WTC11 (cell line): ENCODE measurements around the gene CFAP74. TPM values are rescaled to one million over a fixed set of nuclear protein-coding genes. Genes with fewer than 3 reads are reported as not detected.
A peak's percentile ranks its signal among the peaks of the same experiment; 100 is the strongest.

Experiments used
- ATAC-seq: fragments of 200-7000 bp; cut with Tn5 transposase; 2 replicates; pipeline ENCODE4 v1.10.0; 2021; ENCODE audit warnings: mild to moderate bottlenecking, moderate library complexity
- CTCF ChIA-PET: fragments of 300-600 bp; sonication (Branson Sonifier 250); formaldehyde crosslinking; loops from one replicate; lab custom pipeline; 2021; ENCODE audit warnings: antibody characterized with exemption; lab: Charles Lee
- POLR2A ChIA-PET: fragments of 350-600 bp; sonication (Branson Sonifier 250); formaldehyde crosslinking; loops from one replicate; lab custom pipeline; 2021; ENCODE audit warnings: antibody characterized with exemption; lab: Charles Lee
- DNase-seq: peaks from one replicate; pipeline ENCODE4 v3.0.0; 2021; ENCODE audit warnings: low spot score
- H3K27ac Mint-ChIP-seq: 2 replicates; pipeline ENCODE4 v1.8.0; 2021; ENCODE audit warnings: mixed read lengths
- H3K27me3 Mint-ChIP-seq: 2 replicates; pipeline ENCODE4 v1.8.0; 2021; ENCODE audit warnings: low read depth, mild to moderate bottlenecking, moderate library complexity, mixed read lengths
- H3K36me3 Mint-ChIP-seq: 2 replicates; pipeline ENCODE4 v1.8.0; 2021; ENCODE audit warnings: mixed read lengths
- H3K4me1 Mint-ChIP-seq: 2 replicates; pipeline ENCODE4 v1.8.0; 2022; ENCODE audit warnings: mixed read lengths
- H3K4me3 Mint-ChIP-seq: 2 replicates; pipeline ENCODE4 v1.8.0; 2021; ENCODE audit warnings: mild to moderate bottlenecking, moderate library complexity, mixed read lengths
- H3K9me3 Mint-ChIP-seq: 2 replicates; pipeline ENCODE4 v1.8.0; 2021; ENCODE audit warnings: mixed read lengths
- AFF4 ChIP-seq: sonication (generic); formaldehyde crosslinking; IDR thresholded peaks from 2 replicates; pipeline ENCODE4 v1.8.1; 2023; ENCODE audit warnings: mild to moderate bottlenecking, missing genetic modification reagents, borderline replicate concordance
- ETV6 ChIP-seq: sonication (generic); formaldehyde crosslinking; IDR thresholded peaks from 2 replicates; pipeline ENCODE4 v1.8.1; 2022; ENCODE audit warnings: mild to moderate bottlenecking, missing genetic modification reagents
- GABPB1 ChIP-seq: sonication (generic); formaldehyde crosslinking; IDR thresholded peaks from 2 replicates; pipeline ENCODE4 v1.8.1; 2023; ENCODE audit warnings: mild to moderate bottlenecking, missing genetic modification reagents
- GRHL2 ChIP-seq: fragments of 250-450 bp; sonication (Bioruptor Pico); IDR thresholded peaks from 2 replicates; pipeline ENCODE4 v1.8.0; 2022; ENCODE audit warnings: mild to moderate bottlenecking, moderate library complexity; ENCODE audit not compliant: insufficient replicate concordance, severe bottlenecking
- GTF2I ChIP-seq: fragments of 250-450 bp; sonication (Bioruptor Pico); conservative IDR thresholded peaks from 2 replicates; pipeline ENCODE4 v1.4.0; 2021; ENCODE audit warnings: mild to moderate bottlenecking
- HMGXB4 ChIP-seq: sonication (generic); formaldehyde crosslinking; IDR thresholded peaks from 2 replicates; pipeline ENCODE4 v1.8.1; 2023; ENCODE audit warnings: mild to moderate bottlenecking, moderate library complexity, missing genetic modification reagents
- KAT7 ChIP-seq: sonication (generic); formaldehyde crosslinking; IDR thresholded peaks from 2 replicates; pipeline ENCODE4 v1.8.1; 2023; ENCODE audit warnings: missing genetic modification reagents, mild to moderate bottlenecking, borderline replicate concordance
- RELA ChIP-seq: sonication (generic); formaldehyde crosslinking; IDR thresholded peaks from 2 replicates; pipeline ENCODE4 v1.8.1; 2022; ENCODE audit warnings: missing genetic modification reagents, mild to moderate bottlenecking, borderline replicate concordance
- SOX15 ChIP-seq: fragments of 250-450 bp; sonication (Bioruptor Pico); IDR thresholded peaks from 2 replicates; pipeline ENCODE4 v1.9.0; 2021; ENCODE audit warnings: mild to moderate bottlenecking
- STAT6 ChIP-seq: sonication (generic); formaldehyde crosslinking; conservative IDR thresholded peaks from 2 replicates; pipeline ENCODE4 v1.8.1; 2023; ENCODE audit warnings: mild to moderate bottlenecking, low read depth, missing genetic modification reagents, moderate library complexity
- USF2 ChIP-seq: sonication (generic); formaldehyde crosslinking; IDR thresholded peaks from 2 replicates; pipeline ENCODE4 v1.8.1; 2023; ENCODE audit warnings: mild to moderate bottlenecking, missing genetic modification reagents, moderate library complexity
- total RNA-seq: library from RNA; stranded (reverse); gene quantifications from 3 replicates; pipeline ENCODE4 v1.2.3, GENCODE V29; 2021

Gene CFAP74
- total RNA-seq, 1 experiment from 2014 or later = 0.35 TPM

GRCh38 chr1:1962752-1963151, 40.8 kb downstream of the CFAP74 start (continued):
- TF ChIP-seq USF2 (CRISPR knock-in tag) = no peak
- no peak for TF ChIP-seq GRHL2 (CRISPR knock-in tag)
- no peak for TF ChIP-seq AFF4
- TF ChIP-seq, all 79 proteins: peak for 0

GRCh38 chr1:1960480-1961196, 42.9 kb downstream of the CFAP74 start:
- H3K4me3 Mint-ChIP-seq = no peak overlapping the region
- no peaks in the 10 kb centered on the region for H3K9me3 Mint-ChIP-seq
- CTCF ChIA-PET = interaction anchor here (0.7 to 11.8 kb wide), 35 partner anchors 8 to 214 kb away, joined by 3 to 312 read pairs (median 5); partner anchors contain the start of genes CFAP74, GABRD and PRKCZ
- no peaks in the 10 kb centered on the region for H3K36me3 Mint-ChIP-seq
- peak overlapping the region; percentile 58; the same call in 1 of the 2 replicates for H3K27ac Mint-ChIP-seq
- peaks cover 20% of the 10 kb centered on the region for H3K4me1 Mint-ChIP-seq
- no peaks in the 10 kb centered on the region; the same call in 1 of the 2 replicates for H3K27me3 Mint-ChIP-seq
- no peak for DNase-seq
- peak; percentile 42 for ATAC-seq
- POLR2A ChIA-PET = interaction anchor here (1.1 kb wide), 1 partner anchor 84 kb away, joined by 11 read pairs; no protein-coding TSS in a partner anchor
- TF ChIP-seq ETV6 (no peak), STAT6 (CRISPR knock-in tag) (no peak), GTF2I (CRISPR knock-in tag) (no peak), GABPB1 (CRISPR knock-in tag) (no peak), RELA (CRISPR knock-in tag) (no peak), AFF4 (no peak), HMGXB4 (CRISPR knock-in tag) (no peak), SOX15 (CRISPR knock-in tag) (no peak), KAT7 (no peak)
